Fibroblast of skin of back (primary cell): Measurements from ENCODE around the gene CSNK1E.

ENCODE experiments used
- DNase-seq: peaks from one replicate; pipeline ENCODE4 v3.0.0-alpha.2; 2013

CSNK1E gene

DNA sequence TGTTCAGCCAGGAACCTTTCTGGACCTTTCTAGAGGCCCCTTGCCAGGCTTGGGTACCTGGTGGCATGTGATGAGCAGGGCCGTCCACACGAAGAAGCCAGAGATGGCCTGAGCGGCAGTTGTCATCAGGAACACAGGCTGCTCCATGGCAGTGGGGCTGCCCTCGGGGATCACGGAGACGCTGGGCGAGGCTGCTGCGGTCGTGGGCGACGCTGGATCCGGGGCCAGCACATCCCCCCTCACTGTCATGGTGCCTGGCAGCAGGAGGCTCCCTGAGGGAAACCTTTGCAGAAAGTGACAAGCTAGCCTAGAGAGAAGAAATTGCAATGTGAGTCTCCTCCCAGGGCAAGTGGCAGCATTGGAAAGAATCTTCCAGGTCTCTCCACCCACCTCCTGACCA, 69.5 kb downstream of the CSNK1E start:
- DNase-seq = no peak

DNA sequence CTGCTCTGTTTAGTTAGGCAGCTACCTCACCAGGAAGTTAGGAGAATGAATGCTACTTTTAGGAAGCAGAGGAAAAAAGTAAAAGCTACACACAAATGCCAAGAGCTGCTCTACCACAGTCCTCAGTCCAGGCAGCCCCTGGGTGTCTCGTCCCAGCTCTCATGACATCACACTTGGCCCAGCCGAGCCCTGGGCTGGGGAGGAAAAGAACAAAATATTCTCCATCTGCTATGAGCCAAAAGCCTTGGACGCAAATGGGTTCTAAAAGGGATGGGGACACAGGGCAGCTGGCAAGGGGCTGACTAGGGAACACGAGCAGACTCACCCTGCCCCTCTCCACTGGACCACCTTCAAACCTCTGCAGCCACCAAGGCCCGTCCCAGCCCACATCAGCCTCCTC, 70.5 kb downstream of the CSNK1E start:
- no peak for DNase-seq

GRCh38 chr22:38246046-38246658, 71.1 kb downstream of the CSNK1E start:
- DNase-seq = no peak

DNA sequence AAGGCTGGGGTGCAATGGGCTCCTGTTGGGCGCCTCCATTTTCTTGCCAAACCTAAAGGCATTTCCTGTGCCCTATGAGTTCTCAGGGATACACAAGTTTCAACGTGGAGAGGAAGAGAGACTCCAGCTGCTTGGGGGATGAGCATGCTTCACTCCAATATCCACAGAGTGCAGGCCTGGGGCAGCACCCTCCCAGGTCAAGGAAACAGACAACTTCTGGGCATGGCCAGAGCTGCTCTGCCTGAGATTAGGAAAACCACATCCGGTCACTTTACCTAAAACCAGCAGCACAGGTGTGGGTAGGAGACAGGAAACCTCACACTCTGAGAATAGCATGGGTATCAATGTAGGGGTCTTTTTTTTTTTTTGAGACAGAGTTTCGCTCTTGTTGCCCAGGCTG, 73.1 kb downstream of the CSNK1E start:
- no peak for DNase-seq

DNA sequence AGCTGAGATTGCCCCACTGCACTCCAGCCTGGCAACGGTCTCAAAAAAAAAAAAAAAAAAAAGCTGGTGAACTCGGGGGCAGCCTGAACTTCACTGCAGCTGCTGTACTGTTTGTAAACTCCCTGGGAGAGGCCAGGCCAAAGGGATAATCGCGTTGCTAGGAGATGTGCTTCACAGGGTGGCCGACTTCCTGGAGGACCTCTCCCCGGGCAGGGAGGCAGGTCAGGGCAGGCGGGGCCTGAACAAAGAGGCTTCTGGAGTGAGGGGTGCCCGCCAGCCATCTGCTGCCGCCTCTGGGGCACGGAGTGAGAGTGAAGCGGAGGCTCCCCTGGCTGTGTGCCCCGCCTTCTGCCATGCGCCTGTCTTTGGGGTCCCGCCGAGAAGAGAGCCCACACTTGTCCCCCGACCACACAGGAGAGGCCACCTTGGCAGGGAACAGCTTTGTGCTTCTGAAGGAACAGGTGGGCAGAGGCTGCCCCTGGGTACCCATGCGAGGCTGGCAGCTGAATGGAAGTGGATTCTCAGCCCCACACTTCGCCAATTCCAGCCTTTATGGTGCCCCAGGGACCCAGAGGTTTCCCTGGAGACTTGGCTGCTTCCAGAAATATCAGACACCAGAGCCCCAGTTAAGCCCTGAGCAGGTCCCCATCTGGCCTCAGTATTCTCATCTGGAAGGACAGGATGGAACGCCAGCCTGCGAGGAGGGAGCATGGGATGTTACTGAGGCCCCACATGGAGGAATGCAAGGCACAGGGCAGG, 74.0 kb downstream of the CSNK1E start:
- peak; percentile 57 for DNase-seq

DNA sequence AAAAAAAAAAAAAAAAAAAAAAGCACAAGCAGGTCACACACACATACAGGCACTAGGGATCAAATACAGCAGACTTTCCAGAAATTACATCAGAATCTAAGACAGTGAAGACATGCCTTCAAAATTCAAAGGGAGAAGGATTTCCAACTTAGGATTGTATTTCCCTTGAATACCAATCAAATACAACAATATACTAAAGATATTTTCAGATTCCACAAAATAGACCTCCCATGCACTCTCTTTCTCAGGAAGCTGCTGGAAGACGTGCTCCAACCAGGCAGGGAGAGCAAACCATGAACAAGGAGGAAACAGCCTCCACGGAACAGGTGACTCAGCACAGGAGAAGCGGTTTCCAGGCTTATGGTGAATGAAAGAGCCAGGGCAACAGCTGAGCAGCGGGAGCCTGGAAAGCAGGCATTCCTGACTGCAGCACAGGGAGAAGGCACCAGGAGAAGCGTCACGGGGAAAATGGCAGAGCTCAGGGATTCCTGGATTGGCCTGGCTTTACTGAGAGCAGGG, 76.4 kb downstream of the CSNK1E start:
- DNase-seq = peak; percentile 94
